ENCODE data around the gene VIT.

VIT gene

GRCh38 chr2:36743954-36744353 lies 47.4 kb downstream of the VIT start:
- TF ChIP-seq, protein P1, sequence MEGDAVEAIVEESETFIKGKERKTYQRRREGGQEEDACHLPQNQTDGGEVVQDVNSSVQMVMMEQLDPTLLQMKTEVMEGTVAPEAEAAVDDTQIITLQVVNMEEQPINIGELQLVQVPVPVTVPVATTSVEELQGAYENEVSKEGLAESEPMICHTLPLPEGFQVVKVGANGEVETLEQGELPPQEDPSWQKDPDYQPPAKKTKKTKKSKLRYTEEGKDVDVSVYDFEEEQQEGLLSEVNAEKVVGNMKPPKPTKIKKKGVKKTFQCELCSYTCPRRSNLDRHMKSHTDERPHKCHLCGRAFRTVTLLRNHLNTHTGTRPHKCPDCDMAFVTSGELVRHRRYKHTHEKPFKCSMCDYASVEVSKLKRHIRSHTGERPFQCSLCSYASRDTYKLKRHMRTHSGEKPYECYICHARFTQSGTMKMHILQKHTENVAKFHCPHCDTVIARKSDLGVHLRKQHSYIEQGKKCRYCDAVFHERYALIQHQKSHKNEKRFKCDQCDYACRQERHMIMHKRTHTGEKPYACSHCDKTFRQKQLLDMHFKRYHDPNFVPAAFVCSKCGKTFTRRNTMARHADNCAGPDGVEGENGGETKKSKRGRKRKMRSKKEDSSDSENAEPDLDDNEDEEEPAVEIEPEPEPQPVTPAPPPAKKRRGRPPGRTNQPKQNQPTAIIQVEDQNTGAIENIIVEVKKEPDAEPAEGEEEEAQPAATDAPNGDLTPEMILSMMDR (IDR thresholded peaks at IDR 0.05; ENCODE audit: borderline replicate concordance, control extremely low read depth, extremely low read depth, insufficient read depth, missing control alignments) = no peak
- no peak for DNase-seq (ENCODE audit: low spot score)
- in situ Hi-C loops (cut with MboI; ENCODE audit: low sequenced_read_pairs, unreplicated experiment) = no loop called here

DNA sequence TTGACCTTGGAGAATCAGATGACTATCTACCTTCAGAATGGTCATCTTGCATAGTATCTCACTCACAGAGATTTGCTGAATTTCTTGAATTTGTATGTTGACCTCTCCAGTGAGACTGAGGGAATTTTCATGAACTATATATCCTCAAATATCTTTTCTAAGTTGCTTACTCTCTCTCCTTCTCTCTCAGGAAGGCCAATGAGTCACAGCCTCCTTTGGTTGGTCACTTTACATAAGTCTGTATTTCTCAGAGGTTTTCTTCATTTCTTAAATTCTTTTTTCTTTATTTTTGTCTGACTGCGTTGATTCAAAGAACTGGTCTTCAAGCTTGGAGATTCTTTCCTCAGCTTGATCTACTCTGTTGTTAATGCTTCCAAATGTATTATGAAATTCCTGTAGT lies 51.7 kb downstream of the VIT start:
- in situ Hi-C loops (cut with MboI; ENCODE audit: low sequenced_read_pairs, unreplicated experiment) = no loop called here
- DNase-seq (ENCODE audit: low spot score) = no peak
- TF ChIP-seq, protein P1 (IDR thresholded peaks at IDR 0.05; ENCODE audit: borderline replicate concordance, control extremely low read depth, extremely low read depth, insufficient read depth, missing control alignments) = no peak

GRCh38 chr2:36750101-36750500 lies 53.6 kb downstream of the VIT start:
- in situ Hi-C loops (cut with MboI; ENCODE audit: low sequenced_read_pairs, unreplicated experiment) = no loop called here
- DNase-seq (ENCODE audit: low spot score) = no peak
- TF ChIP-seq, protein P1 (IDR thresholded peaks at IDR 0.05; ENCODE audit: borderline replicate concordance, control extremely low read depth, extremely low read depth, insufficient read depth, missing control alignments) = no peak

- in situ Hi-C loops (cut with MboI; ENCODE audit: low sequenced_read_pairs, unreplicated experiment) = no loop called here
- TF ChIP-seq, protein P1 (IDR thresholded peaks at IDR 0.05; ENCODE audit: borderline replicate concordance, control extremely low read depth, extremely low read depth, insufficient read depth, missing control alignments) = no peak
- DNase-seq (ENCODE audit: low spot score) = no peak
Measured at GRCh38 chr2:36753706-36754221, 57.3 kb downstream of the VIT start.

DNA sequence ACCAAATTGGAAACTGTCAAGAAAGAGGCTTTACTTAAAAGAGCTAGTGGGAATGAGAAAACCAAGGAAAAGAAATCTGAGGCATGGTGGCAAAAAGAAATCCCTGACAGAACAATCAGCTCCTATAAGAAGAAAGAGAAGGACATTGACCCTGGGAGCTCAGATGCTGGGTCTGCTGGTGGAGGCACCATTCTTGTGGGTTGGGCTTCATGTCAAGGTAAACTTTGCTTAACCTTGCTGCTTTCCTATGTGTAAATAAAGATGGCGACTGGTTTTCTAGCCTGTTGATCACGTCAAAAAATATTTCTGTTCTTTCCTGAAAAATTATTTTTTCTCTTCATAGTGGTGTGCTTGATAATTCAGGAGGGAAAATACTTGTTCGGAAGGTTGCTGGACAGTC lies 58.1 kb downstream of the VIT start:
- DNase-seq (ENCODE audit: low spot score) = no peak
- TF ChIP-seq, protein P1 (IDR thresholded peaks at IDR 0.05; ENCODE audit: borderline replicate concordance, control extremely low read depth, extremely low read depth, insufficient read depth, missing control alignments) = no peak
- in situ Hi-C loops (cut with MboI; ENCODE audit: low sequenced_read_pairs, unreplicated experiment) = no loop called here

GRCh38 chr2:36756438-36756837 lies 59.9 kb downstream of the VIT start:
- TF ChIP-seq, protein P1 (IDR thresholded peaks at IDR 0.05; ENCODE audit: borderline replicate concordance, control extremely low read depth, extremely low read depth, insufficient read depth, missing control alignments) = no peak
- in situ Hi-C loops (cut with MboI; ENCODE audit: low sequenced_read_pairs, unreplicated experiment) = no loop called here
- DNase-seq (ENCODE audit: low spot score) = no peak

Measured in GM13976 (cell line).